WTC11 (cell line): ENCODE results near the gene MRPL14. TPM values are rescaled to one million over a fixed set of nuclear protein-coding genes. Genes with fewer than 3 reads are reported as not detected.

Source experiments
- ATAC-seq: fragments of 200-7000 bp; cut with Tn5 transposase; 2 replicates; pipeline ENCODE4 v1.10.0; 2021; ENCODE audit warnings: mild to moderate bottlenecking, moderate library complexity
- CTCF ChIA-PET: fragments of 300-600 bp; sonication (Branson Sonifier 250); formaldehyde crosslinking; loops from one replicate; lab custom pipeline; 2021; ENCODE audit warnings: antibody characterized with exemption; lab: Charles Lee
- POLR2A ChIA-PET: fragments of 350-600 bp; sonication (Branson Sonifier 250); formaldehyde crosslinking; loops from one replicate; lab custom pipeline; 2021; ENCODE audit warnings: antibody characterized with exemption; lab: Charles Lee
- DNase-seq: peaks from one replicate; pipeline ENCODE4 v3.0.0; 2021; ENCODE audit warnings: low spot score
- H3K27ac Mint-ChIP-seq: 2 replicates; pipeline ENCODE4 v1.8.0; 2021; ENCODE audit warnings: mixed read lengths
- H3K27me3 Mint-ChIP-seq: 2 replicates; pipeline ENCODE4 v1.8.0; 2021; ENCODE audit warnings: low read depth, mild to moderate bottlenecking, moderate library complexity, mixed read lengths
- H3K36me3 Mint-ChIP-seq: 2 replicates; pipeline ENCODE4 v1.8.0; 2021; ENCODE audit warnings: mixed read lengths
- H3K4me1 Mint-ChIP-seq: 2 replicates; pipeline ENCODE4 v1.8.0; 2022; ENCODE audit warnings: mixed read lengths
- H3K4me3 Mint-ChIP-seq: 2 replicates; pipeline ENCODE4 v1.8.0; 2021; ENCODE audit warnings: mild to moderate bottlenecking, moderate library complexity, mixed read lengths
- H3K9me3 Mint-ChIP-seq: 2 replicates; pipeline ENCODE4 v1.8.0; 2021; ENCODE audit warnings: mixed read lengths
- CREB1 ChIP-seq: sonication (generic); formaldehyde crosslinking; IDR thresholded peaks from 2 replicates; pipeline ENCODE4 v1.8.0; 2023; ENCODE audit warnings: mild to moderate bottlenecking, missing genetic modification reagents
- EMX1 ChIP-seq: fragments of 250-450 bp; sonication (Bioruptor Pico); IDR thresholded peaks from 2 replicates; pipeline ENCODE4 v1.8.0; 2021; ENCODE audit warnings: mild to moderate bottlenecking
- ESRRA ChIP-seq: sonication (generic); formaldehyde crosslinking; IDR thresholded peaks from 2 replicates; pipeline ENCODE4 v1.8.1; 2022; ENCODE audit warnings: mild to moderate bottlenecking, missing genetic modification reagents, borderline replicate concordance
- GTF2I ChIP-seq: fragments of 250-450 bp; sonication (Bioruptor Pico); conservative IDR thresholded peaks from 2 replicates; pipeline ENCODE4 v1.4.0; 2021; ENCODE audit warnings: mild to moderate bottlenecking
- NFYB ChIP-seq: sonication (generic); formaldehyde crosslinking; conservative IDR thresholded peaks from 2 replicates; pipeline ENCODE4 v1.8.0; 2022; ENCODE audit warnings: low read depth, missing genetic modification reagents
- NR2C2 ChIP-seq: sonication (generic); formaldehyde crosslinking; IDR thresholded peaks from 2 replicates; pipeline ENCODE4 v1.8.0; 2022; ENCODE audit warnings: mild to moderate bottlenecking, missing genetic modification reagents
- NR3C1 ChIP-seq: sonication (generic); formaldehyde crosslinking; conservative IDR thresholded peaks from 2 replicates; pipeline ENCODE4 v1.8.1; 2023; ENCODE audit warnings: low read depth, mild to moderate bottlenecking, missing genetic modification reagents
- ZNF138 ChIP-seq: sonication (generic); formaldehyde crosslinking; conservative IDR thresholded peaks from 2 replicates; pipeline ENCODE4 v1.8.1; 2022; ENCODE audit warnings: mild to moderate bottlenecking, moderate library complexity, missing genetic modification reagents
- ZNF396 ChIP-seq: fragments of 250-450 bp; sonication (Bioruptor Pico); IDR thresholded peaks from 2 replicates; pipeline ENCODE4 v1.8.0; 2021; ENCODE audit warnings: mild to moderate bottlenecking, moderate library complexity, borderline replicate concordance
- total RNA-seq: library from RNA; stranded (reverse); gene quantifications from 3 replicates; pipeline ENCODE4 v1.2.3, GENCODE V29; 2021
- TF ChIP-seq, protein P1 (sequence below): fragments of 250-450 bp; sonication (Bioruptor Pico); IDR thresholded peaks from 2 replicates; pipeline ENCODE4 v1.9.0; 2021; ENCODE audit warnings: mild to moderate bottlenecking, borderline replicate concordance
- TF ChIP-seq, protein P2 (sequence below): sonication (generic); formaldehyde crosslinking; IDR thresholded peaks from 2 replicates; pipeline ENCODE4 v1.8.0; 2023; ENCODE audit warnings: missing genetic modification reagents
- TF ChIP-seq, protein P3 (sequence below): fragments of 250-450 bp; sonication (Bioruptor Pico); IDR thresholded peaks from 2 replicates; pipeline ENCODE4 v2.1.2; 2022; ENCODE audit warnings: mild to moderate bottlenecking, moderate library complexity
- TF ChIP-seq, protein P4 (sequence below): sonication (generic); formaldehyde crosslinking; conservative IDR thresholded peaks from 2 replicates; pipeline ENCODE4 v1.8.1; 2023; ENCODE audit warnings: mild to moderate bottlenecking, low read depth, missing genetic modification reagents, moderate library complexity
- TF ChIP-seq, protein P5 (sequence below): sonication (generic); formaldehyde crosslinking; IDR thresholded peaks from 2 replicates; pipeline ENCODE4 v1.8.1; 2022; ENCODE audit warnings: low read depth, mild to moderate bottlenecking, moderate library complexity, missing genetic modification reagents, borderline replicate concordance

MRPL14 gene
- total RNA-seq, 1 experiment from 2014 or later = 74.2 TPM

DNA sequence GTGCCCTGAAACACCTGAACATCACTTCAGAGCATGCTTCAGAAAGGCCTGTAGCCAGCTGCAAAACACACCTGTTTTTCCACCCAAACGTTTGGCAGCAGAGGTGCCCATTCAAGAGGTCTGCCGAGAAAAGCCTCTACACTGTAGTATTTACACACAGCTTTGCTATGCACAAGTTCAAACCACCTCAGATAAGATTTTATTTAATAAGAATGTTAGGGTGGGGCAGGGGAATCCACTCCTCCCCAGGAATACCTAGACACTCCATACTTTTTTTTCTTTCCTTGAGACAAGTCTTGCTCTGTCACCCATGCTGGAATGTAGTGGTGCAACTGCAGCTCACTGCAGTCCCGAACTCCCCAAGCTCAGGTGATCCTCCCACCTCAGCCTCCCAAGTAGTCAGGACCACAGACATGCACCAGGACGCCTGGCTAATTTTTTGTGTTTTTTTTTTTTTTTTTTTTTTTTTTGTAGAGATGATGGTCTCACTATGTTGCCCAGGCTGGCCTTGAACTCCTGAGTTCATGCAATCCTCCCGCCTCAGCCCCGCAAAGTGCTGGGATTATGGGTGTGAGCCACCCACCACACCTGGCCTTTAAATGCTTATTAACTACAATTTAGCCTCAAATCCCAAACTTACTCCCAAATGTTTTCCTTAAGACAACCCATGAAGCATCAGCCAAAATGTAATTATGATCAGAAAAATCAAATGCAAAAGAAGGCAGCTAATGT, 9.7 kb downstream of the MRPL14 start:
- CTCF ChIA-PET = interaction anchor here (1.6 to 1.8 kb wide), 2 partner anchors 15 to 18 kb away, joined by 4 read pairs; no protein-coding TSS in a partner anchor
- Mint-ChIP-seq H3K4me3 (no peak overlapping the region), H3K9me3 (no peaks in the 10 kb centered on the region), H3K27me3 (no peaks in the 10 kb centered on the region), H3K4me1 (peaks cover 34% of the 10 kb centered on the region), H3K36me3 (peaks cover 21% of the 10 kb centered on the region), H3K27ac (peak overlapping the region; percentile 46)
- no peak for ATAC-seq
- POLR2A ChIA-PET = interaction anchor here (0.6 kb wide), 1 partner anchor 563 kb away, joined by 4 read pairs; no protein-coding TSS in a partner anchor
- TF ChIP-seq NFYB (CRISPR knock-in tag) (no peak), GTF2I (CRISPR knock-in tag) (no peak), ESRRA (CRISPR knock-in tag) (no peak), ZNF138 (CRISPR knock-in tag) (no peak), EMX1 (CRISPR knock-in tag) (no peak), ZNF396 (no peak), NR2C2 (CRISPR knock-in tag) (no peak), NR3C1 (CRISPR knock-in tag) (no peak), CREB1 (CRISPR knock-in tag) (no peak)
- TF ChIP-seq, protein P1, sequence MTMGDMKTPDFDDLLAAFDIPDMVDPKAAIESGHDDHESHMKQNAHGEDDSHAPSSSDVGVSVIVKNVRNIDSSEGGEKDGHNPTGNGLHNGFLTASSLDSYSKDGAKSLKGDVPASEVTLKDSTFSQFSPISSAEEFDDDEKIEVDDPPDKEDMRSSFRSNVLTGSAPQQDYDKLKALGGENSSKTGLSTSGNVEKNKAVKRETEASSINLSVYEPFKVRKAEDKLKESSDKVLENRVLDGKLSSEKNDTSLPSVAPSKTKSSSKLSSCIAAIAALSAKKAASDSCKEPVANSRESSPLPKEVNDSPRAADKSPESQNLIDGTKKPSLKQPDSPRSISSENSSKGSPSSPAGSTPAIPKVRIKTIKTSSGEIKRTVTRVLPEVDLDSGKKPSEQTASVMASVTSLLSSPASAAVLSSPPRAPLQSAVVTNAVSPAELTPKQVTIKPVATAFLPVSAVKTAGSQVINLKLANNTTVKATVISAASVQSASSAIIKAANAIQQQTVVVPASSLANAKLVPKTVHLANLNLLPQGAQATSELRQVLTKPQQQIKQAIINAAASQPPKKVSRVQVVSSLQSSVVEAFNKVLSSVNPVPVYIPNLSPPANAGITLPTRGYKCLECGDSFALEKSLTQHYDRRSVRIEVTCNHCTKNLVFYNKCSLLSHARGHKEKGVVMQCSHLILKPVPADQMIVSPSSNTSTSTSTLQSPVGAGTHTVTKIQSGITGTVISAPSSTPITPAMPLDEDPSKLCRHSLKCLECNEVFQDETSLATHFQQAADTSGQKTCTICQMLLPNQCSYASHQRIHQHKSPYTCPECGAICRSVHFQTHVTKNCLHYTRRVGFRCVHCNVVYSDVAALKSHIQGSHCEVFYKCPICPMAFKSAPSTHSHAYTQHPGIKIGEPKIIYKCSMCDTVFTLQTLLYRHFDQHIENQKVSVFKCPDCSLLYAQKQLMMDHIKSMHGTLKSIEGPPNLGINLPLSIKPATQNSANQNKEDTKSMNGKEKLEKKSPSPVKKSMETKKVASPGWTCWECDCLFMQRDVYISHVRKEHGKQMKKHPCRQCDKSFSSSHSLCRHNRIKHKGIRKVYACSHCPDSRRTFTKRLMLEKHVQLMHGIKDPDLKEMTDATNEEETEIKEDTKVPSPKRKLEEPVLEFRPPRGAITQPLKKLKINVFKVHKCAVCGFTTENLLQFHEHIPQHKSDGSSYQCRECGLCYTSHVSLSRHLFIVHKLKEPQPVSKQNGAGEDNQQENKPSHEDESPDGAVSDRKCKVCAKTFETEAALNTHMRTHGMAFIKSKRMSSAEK = no peak
- TF ChIP-seq, protein P2, sequence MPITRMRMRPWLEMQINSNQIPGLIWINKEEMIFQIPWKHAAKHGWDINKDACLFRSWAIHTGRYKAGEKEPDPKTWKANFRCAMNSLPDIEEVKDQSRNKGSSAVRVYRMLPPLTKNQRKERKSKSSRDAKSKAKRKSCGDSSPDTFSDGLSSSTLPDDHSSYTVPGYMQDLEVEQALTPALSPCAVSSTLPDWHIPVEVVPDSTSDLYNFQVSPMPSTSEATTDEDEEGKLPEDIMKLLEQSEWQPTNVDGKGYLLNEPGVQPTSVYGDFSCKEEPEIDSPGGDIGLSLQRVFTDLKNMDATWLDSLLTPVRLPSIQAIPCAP (CRISPR knock-in tag) = no peak
- TF ChIP-seq, protein P3, sequence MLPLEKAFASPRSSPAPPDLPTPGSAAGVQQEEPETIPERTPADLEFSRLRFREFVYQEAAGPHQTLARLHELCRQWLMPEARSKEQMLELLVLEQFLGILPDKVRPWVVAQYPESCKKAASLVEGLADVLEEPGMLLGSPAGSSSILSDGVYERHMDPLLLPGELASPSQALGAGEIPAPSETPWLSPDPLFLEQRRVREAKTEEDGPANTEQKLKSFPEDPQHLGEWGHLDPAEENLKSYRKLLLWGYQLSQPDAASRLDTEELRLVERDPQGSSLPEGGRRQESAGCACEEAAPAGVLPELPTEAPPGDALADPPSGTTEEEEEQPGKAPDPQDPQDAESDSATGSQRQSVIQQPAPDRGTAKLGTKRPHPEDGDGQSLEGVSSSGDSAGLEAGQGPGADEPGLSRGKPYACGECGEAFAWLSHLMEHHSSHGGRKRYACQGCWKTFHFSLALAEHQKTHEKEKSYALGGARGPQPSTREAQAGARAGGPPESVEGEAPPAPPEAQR = no peak
- TF ChIP-seq, protein P4, sequence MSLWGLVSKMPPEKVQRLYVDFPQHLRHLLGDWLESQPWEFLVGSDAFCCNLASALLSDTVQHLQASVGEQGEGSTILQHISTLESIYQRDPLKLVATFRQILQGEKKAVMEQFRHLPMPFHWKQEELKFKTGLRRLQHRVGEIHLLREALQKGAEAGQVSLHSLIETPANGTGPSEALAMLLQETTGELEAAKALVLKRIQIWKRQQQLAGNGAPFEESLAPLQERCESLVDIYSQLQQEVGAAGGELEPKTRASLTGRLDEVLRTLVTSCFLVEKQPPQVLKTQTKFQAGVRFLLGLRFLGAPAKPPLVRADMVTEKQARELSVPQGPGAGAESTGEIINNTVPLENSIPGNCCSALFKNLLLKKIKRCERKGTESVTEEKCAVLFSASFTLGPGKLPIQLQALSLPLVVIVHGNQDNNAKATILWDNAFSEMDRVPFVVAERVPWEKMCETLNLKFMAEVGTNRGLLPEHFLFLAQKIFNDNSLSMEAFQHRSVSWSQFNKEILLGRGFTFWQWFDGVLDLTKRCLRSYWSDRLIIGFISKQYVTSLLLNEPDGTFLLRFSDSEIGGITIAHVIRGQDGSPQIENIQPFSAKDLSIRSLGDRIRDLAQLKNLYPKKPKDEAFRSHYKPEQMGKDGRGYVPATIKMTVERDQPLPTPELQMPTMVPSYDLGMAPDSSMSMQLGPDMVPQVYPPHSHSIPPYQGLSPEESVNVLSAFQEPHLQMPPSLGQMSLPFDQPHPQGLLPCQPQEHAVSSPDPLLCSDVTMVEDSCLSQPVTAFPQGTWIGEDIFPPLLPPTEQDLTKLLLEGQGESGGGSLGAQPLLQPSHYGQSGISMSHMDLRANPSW = no peak
- TF ChIP-seq, protein P5, sequence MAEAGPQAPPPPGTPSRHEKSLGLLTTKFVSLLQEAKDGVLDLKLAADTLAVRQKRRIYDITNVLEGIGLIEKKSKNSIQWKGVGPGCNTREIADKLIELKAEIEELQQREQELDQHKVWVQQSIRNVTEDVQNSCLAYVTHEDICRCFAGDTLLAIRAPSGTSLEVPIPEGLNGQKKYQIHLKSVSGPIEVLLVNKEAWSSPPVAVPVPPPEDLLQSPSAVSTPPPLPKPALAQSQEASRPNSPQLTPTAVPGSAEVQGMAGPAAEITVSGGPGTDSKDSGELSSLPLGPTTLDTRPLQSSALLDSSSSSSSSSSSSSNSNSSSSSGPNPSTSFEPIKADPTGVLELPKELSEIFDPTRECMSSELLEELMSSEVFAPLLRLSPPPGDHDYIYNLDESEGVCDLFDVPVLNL (CRISPR knock-in tag) = no peak
- no peak for DNase-seq
